Measurements from ENCODE around the gene SOAT2. TPM values are rescaled to one million over a fixed set of nuclear protein-coding genes. Genes with fewer than 3 reads are reported as not detected.

SOAT2 gene
- total RNA-seq, 1 donor from 2014 or later = not detected

DNA sequence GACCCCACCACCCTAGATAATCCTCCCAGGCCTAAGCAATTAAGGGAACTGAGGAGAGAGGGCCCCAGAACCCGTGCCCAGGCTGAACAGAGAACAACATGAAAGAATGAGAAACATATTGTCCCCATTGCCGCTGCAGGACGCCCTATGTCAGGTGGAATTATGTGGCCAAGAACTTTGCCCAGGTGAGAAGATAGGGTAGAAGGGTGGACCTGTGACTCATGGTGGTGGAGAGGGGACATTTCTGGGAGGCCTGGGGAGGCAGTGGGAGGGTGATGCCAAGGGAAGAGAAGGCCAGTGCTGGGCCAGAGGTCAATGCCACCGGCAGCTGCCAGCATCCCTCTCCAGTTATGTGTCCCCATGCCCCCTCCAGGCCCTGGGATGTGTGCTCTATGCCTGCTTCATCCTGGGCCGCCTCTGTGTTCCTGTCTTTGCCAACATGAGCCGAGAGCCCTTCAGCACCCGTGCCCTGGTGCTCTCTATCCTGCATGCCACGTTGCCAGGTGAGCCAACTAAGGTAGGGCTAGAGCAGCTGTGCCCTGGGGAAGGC, 15.5 kb downstream of the SOAT2 start:
- no peak overlapping the region for H3K27ac Mint-ChIP-seq (ENCODE audit: unreplicated experiment)

GRCh38 chr12:53120685-53121525, 17.6 kb downstream of the SOAT2 start:
- TF ChIP-seq, protein P1, sequence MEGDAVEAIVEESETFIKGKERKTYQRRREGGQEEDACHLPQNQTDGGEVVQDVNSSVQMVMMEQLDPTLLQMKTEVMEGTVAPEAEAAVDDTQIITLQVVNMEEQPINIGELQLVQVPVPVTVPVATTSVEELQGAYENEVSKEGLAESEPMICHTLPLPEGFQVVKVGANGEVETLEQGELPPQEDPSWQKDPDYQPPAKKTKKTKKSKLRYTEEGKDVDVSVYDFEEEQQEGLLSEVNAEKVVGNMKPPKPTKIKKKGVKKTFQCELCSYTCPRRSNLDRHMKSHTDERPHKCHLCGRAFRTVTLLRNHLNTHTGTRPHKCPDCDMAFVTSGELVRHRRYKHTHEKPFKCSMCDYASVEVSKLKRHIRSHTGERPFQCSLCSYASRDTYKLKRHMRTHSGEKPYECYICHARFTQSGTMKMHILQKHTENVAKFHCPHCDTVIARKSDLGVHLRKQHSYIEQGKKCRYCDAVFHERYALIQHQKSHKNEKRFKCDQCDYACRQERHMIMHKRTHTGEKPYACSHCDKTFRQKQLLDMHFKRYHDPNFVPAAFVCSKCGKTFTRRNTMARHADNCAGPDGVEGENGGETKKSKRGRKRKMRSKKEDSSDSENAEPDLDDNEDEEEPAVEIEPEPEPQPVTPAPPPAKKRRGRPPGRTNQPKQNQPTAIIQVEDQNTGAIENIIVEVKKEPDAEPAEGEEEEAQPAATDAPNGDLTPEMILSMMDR (IDR thresholded peaks at IDR 0.05; ENCODE audit: partially characterized antibody, unreplicated experiment) = no peak
- H3K27me3 Mint-ChIP-seq (ENCODE audit: unreplicated experiment) = peaks cover 12% of the 10 kb centered on the region
- H3K27ac Mint-ChIP-seq (ENCODE audit: unreplicated experiment) = no peak overlapping the region
- no peak for DNase-seq
- peaks cover 3% of the 10 kb centered on the region for H3K4me1 Mint-ChIP-seq (ENCODE audit: low read depth, unreplicated experiment)
- H3K4me3 Mint-ChIP-seq (ENCODE audit: unreplicated experiment) = no peak overlapping the region
- peaks cover 3% of the 10 kb centered on the region for H3K9me3 Mint-ChIP-seq (ENCODE audit: unreplicated experiment)
- H3K36me3 Mint-ChIP-seq (ENCODE audit: unreplicated experiment) = peaks cover 3% of the 10 kb centered on the region

More for the DNA sequence above, 15.5 kb downstream of the SOAT2 start:
- no peak for DNase-seq
- Mint-ChIP-seq H3K27me3 (ENCODE audit: unreplicated experiment) (peaks cover 12% of the 10 kb centered on the region), H3K4me3 (ENCODE audit: unreplicated experiment) (no peak overlapping the region), H3K4me1 (ENCODE audit: low read depth, unreplicated experiment) (peaks cover 3% of the 10 kb centered on the region), H3K9me3 (ENCODE audit: unreplicated experiment) (peaks cover 2% of the 10 kb centered on the region), H3K36me3 (ENCODE audit: unreplicated experiment) (peaks cover under 1% of the 10 kb centered on the region)
- TF ChIP-seq, protein P1 (IDR thresholded peaks at IDR 0.05; ENCODE audit: partially characterized antibody, unreplicated experiment) = no peak

DNA sequence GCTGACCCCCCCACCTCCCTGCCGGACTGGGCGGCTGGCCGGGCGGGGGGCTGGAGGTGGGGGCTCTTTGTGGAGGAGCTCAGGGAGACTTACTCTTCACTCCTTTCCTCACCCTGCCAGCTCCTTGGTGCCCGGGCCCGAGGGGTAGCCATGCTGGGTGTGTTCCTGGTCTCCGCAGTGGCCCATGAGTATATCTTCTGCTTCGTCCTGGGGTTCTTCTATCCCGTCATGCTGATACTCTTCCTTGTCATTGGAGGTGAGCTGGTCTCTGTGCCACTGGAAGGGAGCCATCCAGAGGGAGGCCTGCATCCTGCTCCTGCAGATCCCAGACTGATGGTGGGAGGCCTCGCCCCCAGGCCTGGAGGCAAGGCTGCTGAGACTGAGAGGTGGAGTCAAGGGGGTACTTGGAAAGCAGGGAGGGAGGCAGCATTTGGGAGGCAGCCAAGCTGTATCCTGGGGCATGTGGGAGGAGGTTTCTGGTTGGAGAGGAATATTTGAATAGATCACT, 19.7 kb downstream of the SOAT2 start:
- Mint-ChIP-seq H3K9me3 (ENCODE audit: unreplicated experiment) (peaks cover 3% of the 10 kb centered on the region), H3K27ac (ENCODE audit: unreplicated experiment) (peak overlapping the region; percentile 71), H3K4me1 (ENCODE audit: low read depth, unreplicated experiment) (peaks cover 3% of the 10 kb centered on the region), H3K27me3 (ENCODE audit: unreplicated experiment) (peaks cover 12% of the 10 kb centered on the region), H3K36me3 (ENCODE audit: unreplicated experiment) (peaks cover 3% of the 10 kb centered on the region), H3K4me3 (ENCODE audit: unreplicated experiment) (no peak overlapping the region)
- TF ChIP-seq, protein P1 (IDR thresholded peaks at IDR 0.05; ENCODE audit: partially characterized antibody, unreplicated experiment) = no peak
- DNase-seq = no peak

- DNase-seq = no peak
- H3K27ac Mint-ChIP-seq (ENCODE audit: unreplicated experiment) = no peak overlapping the region
- TF ChIP-seq, protein P1 (IDR thresholded peaks at IDR 0.05; ENCODE audit: partially characterized antibody, unreplicated experiment) = no peak
- peaks cover 3% of the 10 kb centered on the region for H3K9me3 Mint-ChIP-seq (ENCODE audit: unreplicated experiment)
- H3K4me3 Mint-ChIP-seq (ENCODE audit: unreplicated experiment) = no peak overlapping the region
- H3K4me1 Mint-ChIP-seq (ENCODE audit: low read depth, unreplicated experiment) = peaks cover 3% of the 10 kb centered on the region
- H3K27me3 Mint-ChIP-seq (ENCODE audit: unreplicated experiment) = peaks cover 8% of the 10 kb centered on the region
- H3K36me3 Mint-ChIP-seq (ENCODE audit: unreplicated experiment) = peaks cover 3% of the 10 kb centered on the region
Observed at GRCh38 chr12:53123578-53124351, 20.5 kb downstream of the SOAT2 start.
